HL-60/S4 treated with phorbol 12-myristate 13-acetate at 8.2 ng/mL for 4 days and 3 days (cell line): ENCODE data around the gene GRPEL1.
"Not testable (repeated sequence)": the region's sequence is repeated elsewhere in the genome, so short reads cannot be mapped to it uniquely, and the experiment has no call there.

Source experiments
- in situ Hi-C: fragments of 300-500 bp; cut with MboI; formaldehyde crosslinking; loops from 2 replicates; pipeline ENCODE4 v1.15.0; 2022; ENCODE audit warnings: low sequenced_read_pairs

Gene GRPEL1

DNA sequence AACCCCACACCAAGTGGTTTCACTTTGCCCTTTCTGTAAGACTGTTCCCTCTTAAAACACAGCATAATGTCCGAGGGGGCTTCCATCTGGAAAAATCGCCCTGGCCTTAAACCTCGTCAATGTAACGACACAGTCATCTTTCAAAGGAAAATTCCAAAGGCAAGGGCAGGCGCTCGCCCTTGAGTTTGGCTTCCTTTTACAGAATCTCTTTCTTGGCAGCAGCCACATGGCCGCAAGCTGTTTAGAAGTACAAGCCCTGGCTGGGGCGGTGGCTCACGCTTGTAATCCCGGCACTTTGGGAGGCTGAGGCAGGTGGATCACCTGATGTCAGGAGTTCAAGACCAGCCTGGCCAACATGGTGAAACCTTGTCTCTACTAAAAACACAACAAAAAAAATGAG lies 27.1 kb upstream of the GRPEL1 start:
- in situ Hi-C loops: no loop called here

DNA sequence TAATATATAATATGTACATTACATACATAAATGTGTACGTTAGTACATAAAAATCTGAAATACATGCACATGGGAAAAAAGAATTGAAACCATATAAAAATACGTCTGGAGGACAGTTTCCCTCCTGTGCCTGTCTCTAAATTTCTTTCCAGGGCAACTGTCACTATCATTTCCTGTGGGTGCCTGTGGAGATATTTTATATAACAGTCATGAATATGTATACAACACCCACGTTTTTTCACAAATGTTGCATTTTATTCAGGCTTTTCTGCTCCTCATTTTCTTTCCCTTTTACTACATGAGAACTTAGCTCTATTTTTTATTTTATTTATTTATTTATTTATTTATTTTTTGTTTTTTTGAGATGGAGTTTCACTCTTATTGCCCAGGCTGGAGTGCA lies 24.2 kb upstream of the GRPEL1 start:
- in situ Hi-C loops: no loop called here

DNA sequence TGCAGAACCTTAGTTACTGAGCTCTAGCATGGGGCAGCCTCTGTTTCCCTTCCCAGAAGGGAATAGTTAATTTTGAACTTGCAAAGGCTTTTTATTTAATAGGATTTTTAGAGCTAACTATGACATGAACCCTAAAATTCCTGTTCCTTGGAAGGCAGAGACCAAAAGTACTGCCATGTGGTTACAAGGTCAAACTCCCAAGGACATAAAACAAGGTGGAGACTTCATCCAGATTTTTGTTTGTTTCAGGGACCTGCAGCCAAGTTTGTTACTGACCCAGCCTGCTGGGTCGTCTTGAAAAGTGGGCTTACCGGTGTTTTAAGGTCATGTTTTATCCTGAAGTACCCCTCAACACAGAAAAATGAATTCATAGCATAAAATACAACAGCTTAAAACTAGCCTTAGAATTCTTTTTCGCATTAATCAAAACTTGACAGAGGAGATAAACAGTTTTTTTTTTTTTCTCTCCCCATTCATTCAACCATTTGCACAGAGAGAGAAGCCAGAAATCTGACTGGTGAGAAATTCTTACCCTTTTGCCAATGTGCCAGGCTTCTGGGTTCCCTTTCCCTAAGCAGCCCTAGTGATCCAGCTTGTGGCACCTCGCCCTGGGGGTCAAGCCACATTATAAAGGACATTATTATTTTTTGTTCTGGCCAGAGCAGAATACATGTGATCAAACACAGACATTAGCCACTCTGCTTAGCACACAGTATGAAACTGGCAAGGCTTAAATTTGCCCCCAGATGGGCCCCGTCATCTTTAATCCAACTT lies 21.5 kb upstream of the GRPEL1 start:
- in situ Hi-C loops: no loop called here

DNA sequence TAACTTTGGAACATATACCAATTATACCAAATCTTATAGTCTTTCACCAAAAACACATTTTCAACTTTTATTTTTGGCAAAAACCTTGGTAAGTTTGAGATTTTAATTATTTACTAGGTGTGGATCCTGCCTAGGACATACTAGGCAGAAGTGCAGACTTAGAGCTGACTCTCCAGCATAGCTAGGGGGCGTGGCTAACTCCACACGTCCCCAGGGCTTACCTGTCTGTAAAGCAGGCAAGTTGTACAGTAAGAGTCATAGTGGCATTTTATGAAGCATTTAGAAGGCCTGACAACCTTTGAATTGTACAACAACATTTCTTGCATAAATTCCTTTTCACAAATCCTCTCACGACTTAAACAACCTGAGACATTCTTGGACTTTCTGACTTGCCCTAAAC lies 19.2 kb upstream of the GRPEL1 start:
- in situ Hi-C loops: no loop called here

DNA sequence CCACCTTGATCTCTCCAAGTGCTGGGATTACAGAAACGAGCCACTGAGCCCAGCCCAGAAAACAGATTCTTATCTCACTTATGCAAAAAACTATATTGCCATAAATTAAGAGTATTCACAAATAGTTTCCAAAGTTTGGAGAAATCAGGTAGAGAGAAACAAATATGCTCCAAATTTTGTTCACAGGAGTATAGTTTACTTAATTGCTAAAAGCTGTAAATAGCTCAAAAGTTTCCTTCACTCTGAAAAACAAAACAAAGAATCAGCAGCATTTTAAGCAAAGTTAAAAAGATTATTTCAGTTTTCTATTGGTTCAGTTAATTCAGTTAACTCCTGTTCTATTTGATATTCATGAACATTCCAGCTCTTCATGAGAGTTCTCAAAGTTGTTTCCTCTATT lies 18.5 kb upstream of the GRPEL1 start:
- in situ Hi-C loops: no loop called here

DNA sequence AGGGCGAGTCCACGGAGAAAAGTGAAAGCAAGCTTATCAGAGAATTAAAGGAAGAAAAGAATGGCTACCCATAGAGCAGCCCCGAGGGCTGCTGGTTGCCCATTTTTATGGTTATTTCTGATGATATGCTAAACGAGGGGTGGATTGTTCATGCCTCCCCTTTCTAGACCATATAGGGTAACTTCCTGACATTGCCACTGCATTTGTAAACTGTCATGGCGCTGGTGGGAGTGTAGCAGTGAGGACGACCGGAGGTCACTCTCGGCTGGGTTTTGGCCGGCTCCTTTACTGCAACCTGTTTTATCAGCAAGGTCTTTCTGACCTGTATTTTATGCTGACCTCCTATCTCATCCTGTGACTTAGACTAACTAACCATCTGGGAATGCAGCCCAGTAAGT lies 16.7 kb upstream of the GRPEL1 start:
- in situ Hi-C loops: not testable (repeated sequence)

DNA sequence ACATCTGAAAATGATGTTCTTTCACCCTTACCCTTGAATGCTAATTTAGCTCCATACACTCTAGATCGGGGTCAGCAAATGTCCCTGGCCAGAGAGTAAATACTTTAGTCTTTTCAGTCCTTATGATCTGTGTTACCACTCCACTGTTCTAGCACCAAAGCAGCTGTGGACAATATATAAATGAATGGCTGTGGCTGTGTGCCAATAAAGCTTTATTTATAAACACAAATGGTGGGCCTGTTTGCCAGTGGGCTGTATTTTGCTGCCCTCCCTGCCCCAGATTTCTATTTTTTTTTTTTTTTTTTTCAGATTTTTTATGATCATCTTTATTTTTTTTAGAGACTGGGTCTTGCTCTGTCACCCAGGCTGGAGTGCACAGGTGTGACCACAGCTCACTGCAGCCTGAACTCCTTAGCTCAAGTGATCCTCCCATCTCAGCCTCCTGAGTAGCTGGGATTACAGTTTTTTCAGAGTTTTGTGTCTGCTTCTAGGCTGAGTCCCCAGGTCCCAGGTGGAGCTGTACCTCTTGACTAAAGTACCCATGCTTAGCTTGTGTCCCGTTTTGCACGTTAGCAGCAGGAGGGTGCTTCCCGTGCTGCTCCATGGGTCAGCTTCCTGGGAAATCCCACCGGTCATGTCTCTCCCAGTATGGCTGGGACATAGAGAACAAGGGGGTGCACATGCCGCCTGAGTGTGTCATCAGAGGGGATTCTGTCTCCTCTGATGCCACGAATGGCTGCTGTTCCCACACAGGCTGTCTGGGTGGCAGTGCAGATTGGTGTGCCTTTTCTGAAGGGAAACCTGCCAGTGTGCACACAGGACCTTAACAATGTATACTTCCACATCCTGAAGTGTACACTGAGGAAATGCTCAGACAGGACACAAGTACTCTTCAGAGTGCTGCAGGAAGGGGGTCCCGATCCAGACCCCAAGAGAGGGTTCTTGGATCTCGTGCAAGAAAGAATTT lies 16.0 kb upstream of the GRPEL1 start:
- in situ Hi-C loops: no loop called here

DNA sequence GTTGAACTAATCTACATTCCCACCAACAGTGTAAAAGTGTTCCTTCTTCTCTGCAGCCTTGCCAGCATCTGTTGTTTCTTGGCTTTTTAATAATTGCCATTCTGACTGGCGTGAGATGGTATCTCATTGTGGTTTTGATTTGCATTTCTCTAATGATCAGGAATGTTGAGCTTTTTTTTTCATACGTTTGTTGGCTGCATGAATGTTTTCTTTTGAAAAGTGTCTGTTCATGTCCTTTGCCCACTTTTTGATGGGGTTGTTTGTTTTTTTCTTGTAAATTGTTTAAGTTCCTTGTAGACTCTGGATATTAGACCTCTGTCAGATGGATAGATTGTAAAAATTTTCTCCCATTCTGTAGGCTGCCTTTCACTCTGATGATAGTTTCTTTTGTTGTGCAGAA lies 12.0 kb upstream of the GRPEL1 start:
- in situ Hi-C loops: not testable (repeated sequence)

DNA sequence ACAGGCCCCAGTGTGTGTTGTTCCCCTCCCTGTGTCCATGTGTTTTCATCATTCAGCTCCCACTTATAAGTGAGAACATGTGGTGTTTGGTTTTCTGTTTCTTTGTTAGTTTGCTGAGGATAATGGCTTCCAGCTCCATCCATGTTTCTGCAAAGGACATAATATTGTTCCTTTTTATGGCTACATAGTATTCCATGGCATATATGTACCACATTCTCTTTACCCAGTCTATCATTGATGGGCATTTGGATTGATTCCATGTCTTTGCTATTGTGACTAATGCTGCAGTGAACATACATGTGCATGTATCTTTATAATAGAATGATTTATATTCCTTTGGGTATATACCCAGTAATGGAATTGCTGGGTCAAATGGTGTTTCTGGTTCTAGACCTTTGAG lies 11.6 kb upstream of the GRPEL1 start:
- in situ Hi-C loops: not testable (repeated sequence)

DNA sequence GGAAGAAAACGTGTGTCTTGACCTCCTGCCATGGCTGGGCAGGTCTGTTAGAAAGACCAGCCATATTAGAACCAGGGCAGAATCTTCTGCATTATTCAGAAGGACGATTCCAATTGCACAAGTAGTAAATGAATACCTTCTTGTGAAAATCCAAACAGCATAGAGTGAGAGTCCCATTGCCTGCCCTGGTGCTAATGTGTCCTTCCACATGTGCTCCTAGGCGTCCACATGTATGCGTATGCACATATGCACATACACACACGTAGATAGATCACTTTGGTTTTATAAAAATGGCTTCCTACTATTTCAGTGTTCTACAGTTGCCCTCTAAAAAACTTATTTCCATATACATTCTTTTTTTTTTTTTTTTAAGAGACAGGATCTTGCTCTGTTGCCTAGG lies 10.2 kb upstream of the GRPEL1 start:
- in situ Hi-C loops: no loop called here

DNA sequence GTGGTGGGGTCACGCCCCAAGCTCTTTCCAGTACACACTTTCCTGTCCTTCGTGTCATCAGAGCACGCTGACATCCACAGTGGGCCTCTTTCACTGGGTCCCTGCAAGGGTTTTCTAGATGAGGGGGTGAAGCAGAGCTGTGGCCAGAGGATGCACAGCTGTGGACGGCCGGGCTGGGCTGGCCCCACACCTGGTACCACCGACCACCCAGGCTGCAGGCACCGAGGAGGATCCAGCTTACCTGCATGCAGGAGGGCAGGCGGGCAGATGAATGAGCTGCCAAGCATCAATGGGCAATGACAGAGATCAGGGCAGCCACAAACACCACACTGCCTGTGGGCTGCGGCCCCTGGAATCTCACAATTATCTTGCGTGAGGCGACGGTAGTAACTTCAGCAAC lies 9.5 kb upstream of the GRPEL1 start:
- in situ Hi-C loops: no loop called here

DNA sequence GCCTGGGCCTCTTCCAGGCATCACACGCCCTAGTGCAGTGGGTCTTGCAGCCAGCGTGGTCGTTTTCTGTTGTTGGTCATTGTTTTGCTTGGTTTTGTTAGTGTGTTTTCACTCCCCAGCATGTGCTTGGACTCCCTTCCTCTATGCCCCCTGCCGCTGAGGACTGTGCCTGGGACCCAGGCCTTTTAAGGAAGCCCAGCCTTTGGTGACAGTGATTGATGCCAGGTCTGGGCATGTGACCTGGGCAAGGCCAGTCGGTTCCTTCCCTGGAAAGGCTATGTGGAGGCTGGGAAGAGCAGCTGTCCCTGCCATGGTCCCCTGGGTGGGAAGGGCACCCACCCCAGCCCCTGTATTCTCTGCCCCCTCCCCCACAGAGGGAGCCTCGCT lies 8.8 kb upstream of the GRPEL1 start:
- in situ Hi-C loops: no loop called here

DNA sequence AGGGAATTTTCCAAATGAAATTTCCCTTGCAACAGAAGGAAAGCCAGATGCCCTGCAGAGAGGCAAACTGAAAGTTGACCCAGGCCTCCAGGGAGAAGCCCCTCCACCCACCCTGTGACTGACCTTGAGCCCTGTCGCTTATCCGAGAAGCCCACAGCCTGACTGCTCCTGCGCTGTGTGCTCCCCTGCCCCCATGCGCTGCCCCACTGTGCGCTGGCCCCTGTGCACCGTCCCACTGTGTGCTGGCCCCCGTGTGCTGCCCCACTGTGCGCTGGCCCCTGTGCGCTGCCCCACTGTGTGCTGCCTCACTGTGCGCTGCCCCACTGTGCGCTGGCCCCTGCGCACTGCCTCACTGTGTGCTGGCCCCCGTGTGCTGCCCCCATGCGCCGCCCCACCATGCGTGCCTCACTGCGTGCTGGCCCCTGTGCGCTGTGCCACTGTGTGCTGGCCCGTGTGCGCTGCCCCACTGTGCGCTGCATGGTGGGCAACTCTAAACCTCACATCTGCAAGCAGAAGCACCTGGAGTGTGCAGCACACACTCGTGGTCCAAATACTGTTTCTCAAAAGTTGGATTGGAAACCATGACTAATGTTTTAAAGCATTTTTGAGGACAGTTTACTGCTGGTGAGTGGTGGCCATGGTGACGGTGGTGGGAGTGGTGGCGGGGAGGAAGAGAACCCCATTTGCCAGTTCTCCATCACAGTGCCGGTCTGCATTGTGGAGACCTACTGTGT lies 8.3 kb upstream of the GRPEL1 start:
- in situ Hi-C loops: no loop called here

DNA sequence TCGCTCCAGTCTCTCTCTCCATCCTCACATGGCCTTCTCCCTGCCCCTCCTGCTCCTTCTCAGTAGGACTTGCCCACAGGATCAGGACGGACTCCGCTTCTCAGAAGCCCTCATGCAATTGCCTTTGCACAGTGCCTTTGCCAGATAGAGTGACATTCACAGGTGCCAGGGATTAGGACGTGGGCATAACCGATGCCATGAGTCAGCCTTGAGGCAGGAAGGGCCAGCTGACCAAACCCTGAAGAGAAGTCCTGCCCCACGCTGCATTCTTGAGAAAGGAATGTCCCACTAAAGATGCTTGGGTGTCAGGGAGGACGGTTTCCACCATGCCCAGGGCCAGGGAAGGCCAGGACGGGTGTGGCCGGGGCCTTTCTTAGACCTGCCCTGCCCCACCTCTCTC lies 6.6 kb upstream of the GRPEL1 start:
- in situ Hi-C loops: no loop called here

DNA sequence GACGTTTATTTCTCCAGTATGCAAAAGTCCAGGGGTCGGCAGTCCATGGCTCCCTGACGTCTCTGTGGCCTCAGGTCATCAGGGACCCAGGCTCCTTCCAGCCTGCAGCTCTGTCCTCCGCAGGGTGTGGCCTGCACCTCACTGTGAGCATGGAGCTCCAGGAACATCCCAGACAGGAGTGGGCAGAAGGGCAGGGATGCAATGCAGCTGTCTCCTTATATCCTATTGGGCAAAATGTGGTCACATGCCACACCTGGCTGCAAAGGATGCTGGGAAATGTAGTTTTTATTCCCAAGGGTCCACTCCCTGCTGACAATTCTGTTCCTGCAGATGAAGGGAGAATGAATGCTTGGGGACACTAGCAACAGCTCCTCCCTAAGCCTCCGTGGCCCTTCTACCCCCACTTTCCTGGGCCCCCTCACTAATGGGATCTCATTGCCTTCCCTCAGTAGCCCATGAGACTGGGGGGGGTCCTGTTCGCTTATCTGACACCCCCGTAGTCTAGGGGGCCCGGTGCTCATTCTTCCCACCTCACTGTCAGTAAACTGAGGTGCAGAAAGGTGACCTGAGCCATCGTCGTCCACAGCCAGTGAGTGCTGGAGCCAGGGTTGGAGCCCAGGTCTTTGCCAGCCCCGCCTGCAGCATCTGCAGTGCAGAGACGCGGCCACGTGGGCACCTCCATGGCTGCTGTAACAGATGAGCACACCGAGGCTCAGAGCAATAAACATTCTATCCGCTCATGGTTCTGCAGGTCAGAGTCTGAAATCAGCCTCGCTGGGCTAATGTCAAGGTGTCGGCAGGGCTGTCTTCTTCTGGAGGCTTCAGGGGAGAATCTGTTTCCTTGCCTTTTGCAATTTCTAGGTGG lies 5.9 kb upstream of the GRPEL1 start:
- in situ Hi-C loops: no loop called here

DNA sequence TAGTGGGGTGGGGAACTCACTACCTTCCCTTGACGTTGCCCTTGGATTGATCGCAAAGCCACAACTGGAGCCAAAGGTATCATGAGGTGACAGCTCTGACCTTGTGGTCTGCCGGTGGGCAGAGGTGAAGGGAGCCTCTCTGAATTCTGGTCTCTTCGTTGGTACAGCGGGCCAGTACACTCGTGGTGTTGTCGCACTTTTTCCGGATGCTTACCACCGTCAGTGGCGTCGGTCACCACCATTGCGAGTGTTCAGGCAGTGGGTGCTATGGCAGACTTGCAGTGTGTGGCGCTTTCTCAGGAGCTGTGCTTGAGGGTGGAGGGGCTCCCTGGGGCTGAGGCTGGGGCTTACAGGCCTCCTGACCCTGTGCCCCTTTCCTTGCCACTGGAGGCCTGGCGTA lies 5.2 kb upstream of the GRPEL1 start:
- in situ Hi-C loops: no loop called here

DNA sequence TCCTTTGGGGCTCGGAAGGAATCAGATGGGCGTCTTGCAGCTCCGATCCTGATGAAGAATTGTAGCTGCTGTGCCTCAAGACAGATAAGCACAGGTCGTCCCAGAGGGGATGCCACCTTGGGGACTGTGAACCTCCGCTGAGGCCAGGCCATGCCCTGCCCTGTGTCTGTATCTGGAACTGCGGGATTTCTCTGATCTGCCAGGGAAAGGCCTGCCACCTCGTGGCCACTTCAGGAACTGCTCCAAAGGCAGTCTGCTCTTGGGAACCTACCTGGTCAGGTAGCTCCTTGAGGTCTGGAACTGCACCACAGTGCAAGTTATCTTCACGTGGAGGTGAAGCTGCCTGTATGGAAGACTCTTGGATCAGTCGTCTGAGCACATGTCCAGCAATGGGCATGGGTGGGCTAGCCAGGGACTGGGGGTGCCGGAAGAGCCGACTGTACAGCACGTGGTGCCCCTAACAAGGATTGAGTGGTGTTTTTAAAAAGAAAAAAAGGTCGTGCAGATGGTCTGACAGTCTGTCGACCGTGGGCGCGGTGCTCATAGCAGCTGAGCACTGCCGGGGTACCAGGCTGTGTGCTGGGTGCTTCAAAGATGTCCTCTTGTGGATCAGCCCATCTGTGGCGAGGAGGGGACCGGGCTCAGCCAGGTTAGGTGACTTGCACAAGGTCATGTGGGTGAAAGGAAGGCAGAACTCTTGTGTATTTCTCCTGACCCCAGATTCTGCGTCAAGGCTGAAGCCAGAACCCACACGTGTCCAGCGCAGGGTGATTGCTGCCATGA lies 3.1 kb upstream of the GRPEL1 start:
- in situ Hi-C loops: no loop called here

DNA sequence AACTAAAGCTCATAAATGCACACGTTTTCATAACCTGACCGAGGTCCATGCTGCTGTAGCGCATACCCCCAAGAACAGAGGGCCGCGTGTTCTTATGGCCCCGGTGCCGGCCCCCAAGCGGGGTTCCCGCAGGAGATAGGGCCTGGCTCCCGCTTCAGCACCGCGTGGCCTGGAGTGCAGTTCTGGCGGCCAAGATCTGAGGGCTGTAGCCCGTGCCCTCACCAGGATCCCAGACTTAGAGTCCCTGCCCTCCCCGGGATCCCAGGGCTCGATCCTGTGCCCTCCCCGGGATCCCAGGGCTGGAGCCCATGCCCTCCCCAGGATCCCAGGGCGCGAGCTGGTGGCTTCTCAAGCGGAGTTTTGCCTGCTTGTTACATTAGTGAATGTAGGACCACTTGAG lies 1.0 kb upstream of the GRPEL1 start:
- in situ Hi-C loops: no loop called here

DNA sequence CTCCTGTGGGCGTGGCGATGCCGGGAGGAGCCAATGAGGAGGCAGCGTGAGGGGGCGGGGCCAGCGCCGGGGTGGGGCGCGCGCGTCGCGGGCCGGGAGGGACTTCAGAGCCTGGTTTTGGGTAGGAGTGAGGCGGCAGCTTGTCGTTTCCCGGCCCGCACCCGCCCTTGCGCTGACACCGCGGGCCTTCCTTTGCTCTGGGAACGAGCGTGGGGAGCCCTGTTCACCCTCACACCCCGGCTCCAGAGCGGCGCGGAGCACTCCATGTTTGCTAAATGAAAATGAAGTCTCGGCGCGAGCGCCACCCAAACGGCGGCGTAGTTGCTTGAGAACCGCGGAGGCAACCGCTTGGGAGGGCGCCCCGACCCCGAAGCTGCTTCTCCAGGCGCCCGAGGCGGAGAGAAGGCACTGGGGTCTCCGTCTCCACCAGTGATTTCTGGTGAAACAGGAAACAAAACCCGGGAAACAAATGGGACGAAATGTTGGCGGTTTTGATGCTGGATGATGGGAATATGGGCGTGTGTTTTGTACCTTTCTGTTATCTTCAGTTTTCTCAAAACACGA lies 497 bp upstream of the GRPEL1 start:
- in situ Hi-C loops: no loop called here

DNA sequence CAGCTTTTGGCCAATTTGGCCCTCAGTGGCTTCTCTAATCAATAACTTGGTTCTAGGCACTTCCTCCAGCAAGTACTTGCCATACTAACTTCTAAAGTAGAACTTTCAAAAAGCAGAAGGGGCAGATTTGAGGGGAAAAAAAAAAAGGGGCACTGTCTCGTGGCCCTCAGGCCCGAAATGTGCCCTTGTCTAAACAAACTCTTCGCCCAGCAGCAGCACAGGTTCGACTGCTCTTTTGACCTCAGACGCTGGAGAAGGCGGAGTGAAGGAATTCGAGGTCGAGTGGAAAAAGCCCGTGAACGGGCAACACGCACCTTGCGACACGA lies 775 bp downstream of the GRPEL1 start:
- in situ Hi-C loops: no loop called here
